HepG2 (cell line): Measurements from ENCODE around the gene CAMK1D. TPM values are rescaled to one million over a fixed set of nuclear protein-coding genes. Genes with fewer than 3 reads are reported as not detected.

Experiments used
- ATAC-seq: fragments of 200-7000 bp; cut with Tn5 transposase; 3 replicates; pipeline ENCODE4 v1.9.1; 2020; ENCODE audit warnings: mild to moderate bottlenecking, moderate library complexity
- BruUV-seq: library from RNA; stranded (reverse); fragments of 400-500 nt; replicated peaks from 2 replicates; lab custom pipeline; 2021; lab: Mats Ljungman, UMichigan
- CTCF ChIA-PET: fragments of 300-600 bp; formaldehyde crosslinking; extraction: SDS; loops from one replicate; lab custom pipeline; 2021; ENCODE audit warnings: low total read pairs, inconsistent platforms, low intra/inter-chr PET ratio; lab: Yijun Ruan, JAX
- POLR2A ChIA-PET: fragments of 350-600 bp; sonication (Branson Sonifier 250); formaldehyde crosslinking; loops from one replicate; lab custom pipeline; 2020; ENCODE audit warnings: antibody characterized with exemption, inconsistent platforms; lab: Yijun Ruan, JAX
- DNase-seq: peaks from one replicate; pipeline ENCODE4 v3.0.0-alpha.2; 2015; ENCODE audit warnings: low spot score
- FAIRE-seq: peaks from 3 replicates; lab custom pipeline; 2011; peaks lifted over from hg19 to GRCh38; lab: Jason Lieb, UNC
- H2AFZ ChIP-seq: one replicate; pipeline ENCODE4 v1.6.1; 2011; ENCODE audit warnings: low read length, inconsistent platforms
- H3K27ac ChIP-seq: fragments of 300-600 bp; 3 replicates; pipeline ENCODE4 v1.8.0; 2011; ENCODE audit warnings: mixed run types, mild to moderate bottlenecking, mixed read lengths, low read length, inconsistent platforms; ENCODE audit not compliant: insufficient read depth; ENCODE audit errors: extremely low read length
- H3K27me3 ChIP-seq, 2 experiments: fragments of 200-600 bp in 1 of 2; 2 replicates in 1 of 2; 3 replicates in 1 of 2; pipeline versions ENCODE4 v1.6.0 to v1.8.0; 2011; ENCODE audit warnings: low read length in 2 of 2, mild to moderate bottlenecking in 2 of 2, moderate library complexity in 2 of 2, inconsistent platforms in 1 of 2; ENCODE audit not compliant: insufficient read depth in 2 of 2, control insufficient read depth in 1 of 2
- H3K36me3 ChIP-seq, 2 experiments: fragments of 200-600 bp in 1 of 2; replicated peaks in 1 of 2; 2 replicates in 1 of 2; 3 replicates in 1 of 2; pipeline versions ENCODE4 v1.5.1 to v1.8.0; 2011; ENCODE audit warnings: low read length in 2 of 2, inconsistent platforms in 1 of 2; ENCODE audit not compliant: insufficient read depth in 2 of 2, control insufficient read depth in 1 of 2
- H3K4me1 ChIP-seq: 2 replicates; pipeline ENCODE4 v1.5.1; 2012; ENCODE audit warnings: low read length, inconsistent platforms; ENCODE audit not compliant: insufficient read depth
- H3K4me2 ChIP-seq: 2 replicates; pipeline ENCODE4 v1.6.0; 2011; ENCODE audit warnings: low read depth, low read length, inconsistent platforms
- H3K4me3 ChIP-seq, 3 experiments: fragments of 200-600 bp in 1 of 3; sonication (generic), shearing (Covaris generic) in 1 of 3; replicated peaks in 1 of 3; 2 replicates each; pipeline ENCODE4 v1.5.1; 2011 to 2016; ENCODE audit warnings: low read length in 3 of 3, inconsistent platforms in 2 of 3, low read depth in 2 of 3, mild to moderate bottlenecking in 2 of 3, control low read depth in 1 of 3, mixed read lengths in 1 of 3; ENCODE audit not compliant: insufficient read depth in 1 of 3
- H3K79me2 ChIP-seq: one replicate; pipeline ENCODE4 v1.6.1; 2011; ENCODE audit warnings: low read length, inconsistent platforms; ENCODE audit not compliant: insufficient read depth
- H3K9ac ChIP-seq: 2 replicates; pipeline ENCODE4 v1.6.0; 2011; ENCODE audit warnings: mild to moderate bottlenecking, low read depth, low read length, inconsistent platforms; ENCODE audit not compliant: insufficient read depth
- H3K9me3 ChIP-seq: 2 replicates; pipeline ENCODE4 v1.5.1; 2012; ENCODE audit warnings: mild to moderate bottlenecking, low read length
- H4K20me1 ChIP-seq: 2 replicates; pipeline ENCODE4 v1.6.0; 2011; ENCODE audit warnings: inconsistent platforms, mild to moderate bottlenecking, low read length, moderate library complexity; ENCODE audit not compliant: insufficient read depth
- SATB2 ChIP-seq: sonication (generic); formaldehyde crosslinking; IDR thresholded peaks from 2 replicates; pipeline ENCODE4 v1.5.0; 2020; ENCODE audit warnings: missing genetic modification reagents
- SNAPC5 ChIP-seq: sonication (generic); formaldehyde crosslinking; IDR thresholded peaks from 2 replicates; pipeline ENCODE4 v1.8.1; 2023; ENCODE audit warnings: mild to moderate bottlenecking, missing genetic modification reagents, borderline replicate concordance
- ZNF343 ChIP-seq: sonication (generic); formaldehyde crosslinking; IDR thresholded peaks from 2 replicates; pipeline ENCODE4 v1.4.0; 2020; ENCODE audit warnings: mild to moderate bottlenecking, missing genetic modification reagents
- ZNF782 ChIP-seq: sonication (generic); formaldehyde crosslinking; IDR thresholded peaks from 2 replicates; pipeline ENCODE4 v1.4.0; 2020; ENCODE audit warnings: missing genetic modification reagents, mild to moderate bottlenecking, borderline replicate concordance
- WGBS: methylation state at CpG from one replicate; pipeline ENCODE4 v1.1.6; 2017; ENCODE audit warnings: low lambda C conversion rate; 5-methylcytosine and 5-hydroxymethylcytosine counted together
- in situ Hi-C: cut with HindIII; loops from 2 replicates; pipeline ENCODE4 v1.10.0; 2017; ENCODE audit warnings: low pct_unique_long_range_greater_than_20kb; ENCODE audit not compliant: extremely low pct_ligation_motif_present
- intact Hi-C: fragments of 100-400 bp; cut with micrococcal nuclease; formaldehyde crosslinking; loops from one replicate; pipeline ENCODE4 v1.10.0; 2022; ENCODE audit not compliant: unreplicated experiment
- polyA plus RNA-seq, 8 experiments: library from polyadenylated mRNA; depleted of rRNA in 3 of 8; stranded (reverse) in 7 of 8; unstranded in 1 of 8; fragments of >200 nt; fragmentation: Illumina TruSeq in 4 of 8; extraction: Trizol in 4 of 8; gene quantifications; 2 replicates each; pipeline versions ENCODE4 v1.2.1 to v1.2.3, GENCODE V29; 2011 to 2016; ENCODE audit warnings: low read depth in 4 of 8, missing spikeins in 1 of 8, mixed read lengths in 1 of 8; ENCODE audit not compliant: insufficient read depth in 1 of 8
- total RNA-seq, 5 experiments: library from RNA; depleted of rRNA; stranded (reverse); fragments of >200 nt; fragmentation: Illumina TruSeq; extraction: Trizol; gene quantifications; 2 replicates each; pipeline ENCODE4 v1.2.3, GENCODE V29; 2016; ENCODE audit warnings: low read depth in 1 of 5

The CAMK1D gene
- total and polyA plus RNA-seq, 2 of the 13 experiments (the other 11 are each of a cell fraction or from before 2014, with no cell fraction given) = under 0.01 TPM; not detected in 1

GRCh38 chr10:12387561-12388210, 38.3 kb downstream of the CAMK1D start:
- Histone ChIP-seq H3K4me2 (no peak overlapping the region), H3K4me1 (no peaks in the 10 kb centered on the region), H3K79me2 (no peaks in the 10 kb centered on the region), H3K27ac (no peak overlapping the region), H3K4me3 (no peak overlapping the region), H3K27me3 (peaks cover 0 to 13% of the 10 kb centered on the region in 2 experiments; a peak in 2 of 5 replicates), H2AFZ (no peak overlapping the region), H3K9ac (no peak overlapping the region), H3K36me3 (no peaks in the 10 kb centered on the region), H3K9me3 (no peaks in the 10 kb centered on the region), H4K20me1 (no peaks in the 10 kb centered on the region)
- ChIA-PET CTCF (no interaction called here), POLR2A (no interaction called here)
- in situ Hi-C loops = no loop called here
- WGBS = 67% methylated on average over 15 of the region's 15 CpGs
- no peak for FAIRE-seq
- no peak for ATAC-seq
- BruUV-seq = no TSS peak
- intact Hi-C loops = no loop called here
- DNase-seq = no peak
- TF ChIP-seq ZNF782 (CRISPR knock-in tag) (no peak), SATB2 (CRISPR knock-in tag) (no peak), SNAPC5 (CRISPR knock-in tag) (no peak)

- H4K20me1 ChIP-seq = no peaks in the 10 kb centered on the region
- H3K9me3 ChIP-seq = no peaks in the 10 kb centered on the region
- H3K27me3 ChIP-seq = peaks cover 0 to 13% of the 10 kb centered on the region in 2 experiments; a peak in 3 of 5 replicates
- FAIRE-seq = no peak
- 50% methylated on average over 17 of the region's 17 CpGs for WGBS
- no peak overlapping the region for H3K4me3 ChIP-seq
- BruUV-seq = no TSS peak
- DNase-seq = no peak
- H3K36me3 ChIP-seq = no peaks in the 10 kb centered on the region
- H3K9ac ChIP-seq = no peak overlapping the region
- ChIA-PET POLR2A (no interaction called here), CTCF (no interaction called here)
- H3K4me1 ChIP-seq = no peaks in the 10 kb centered on the region
- ATAC-seq = no peak
- H3K4me2 ChIP-seq = no peak overlapping the region
- intact Hi-C loops = no loop called here
- in situ Hi-C loops = no loop called here
- H3K27ac ChIP-seq = no peak overlapping the region
- H2AFZ ChIP-seq = no peak overlapping the region
- no peaks in the 10 kb centered on the region for H3K79me2 ChIP-seq
- no peak for TF ChIP-seq ZNF343 (CRISPR knock-in tag)
These were observed 39.3 kb downstream of the CAMK1D start for GRCh38 chr10:12388671-12389070.
